Caco-2 (cell line): ENCODE results near the gene ZNF778. TPM values are rescaled to one million over a fixed set of nuclear protein-coding genes. Genes with fewer than 3 reads are reported as not detected.

Source experiments
- BruUV-seq: library from RNA; stranded (reverse); fragments of 400-500 nt; replicated peaks from 2 replicates; lab custom pipeline; 2021; lab: Mats Ljungman, UMichigan
- CTCF ChIA-PET: fragments of 300-600 bp; sonication (Branson Sonifier 250); formaldehyde crosslinking; loops from one replicate; lab custom pipeline; 2022; ENCODE audit warnings: antibody characterized with exemption; lab: Charles Lee
- POLR2A ChIA-PET: fragments of 300-600 bp; sonication (Branson Sonifier 250); formaldehyde crosslinking; loops from one replicate; lab custom pipeline; 2022; ENCODE audit warnings: antibody characterized with exemption; lab: Charles Lee
- DNase-seq, 2 experiments: peaks; one replicate each; pipeline versions ENCODE4 v3.0.0 to v3.0.0-alpha.2; 2020 to 2022
- H3K27me3 ChIP-seq: replicated peaks from 2 replicates; pipeline ENCODE4 v1.6.0; 2011; ENCODE audit warnings: low read length; ENCODE audit not compliant: control insufficient read depth, insufficient read depth
- H3K36me3 ChIP-seq: 2 replicates; pipeline ENCODE4 v1.5.1; 2011; ENCODE audit warnings: low read length; ENCODE audit not compliant: control insufficient read depth, insufficient read depth
- H3K4me1 ChIP-seq: fragments of 250-450 bp; sonication (Bioruptor Pico); 2 replicates; pipeline ENCODE4 v1.5.1; 2020; ENCODE audit warnings: mild to moderate bottlenecking
- H3K4me3 ChIP-seq: 2 replicates; pipeline ENCODE4 v1.5.1; 2011; ENCODE audit warnings: low read depth, mild to moderate bottlenecking, control low read depth, low read length
- H3K9me3 ChIP-seq: fragments of 250-450 bp; sonication (Bioruptor Pico); 2 replicates; pipeline ENCODE4 v1.5.1; 2020; ENCODE audit warnings: mild to moderate bottlenecking, moderate library complexity
- H3K27ac Mint-ChIP-seq: one replicate; pipeline ENCODE4 v1.8.0; 2022; ENCODE audit warnings: mixed read lengths; ENCODE audit not compliant: unreplicated experiment
- H3K27me3 Mint-ChIP-seq: one replicate; pipeline ENCODE4 v1.8.0; 2022; ENCODE audit warnings: mixed read lengths; ENCODE audit not compliant: insufficient read depth, unreplicated experiment
- H3K36me3 Mint-ChIP-seq: one replicate; pipeline ENCODE4 v1.8.0; 2022; ENCODE audit warnings: mild to moderate bottlenecking, mixed read lengths; ENCODE audit not compliant: insufficient read depth, unreplicated experiment
- H3K4me1 Mint-ChIP-seq: one replicate; pipeline ENCODE4 v1.8.0; 2022; ENCODE audit warnings: low read depth, mixed read lengths; ENCODE audit not compliant: unreplicated experiment
- H3K4me3 Mint-ChIP-seq: one replicate; pipeline ENCODE4 v1.8.0; 2022; ENCODE audit warnings: mild to moderate bottlenecking, moderate library complexity, mixed read lengths; ENCODE audit not compliant: unreplicated experiment
- H3K9me3 Mint-ChIP-seq: one replicate; pipeline ENCODE4 v1.8.0; 2022; ENCODE audit warnings: mixed read lengths; ENCODE audit not compliant: unreplicated experiment
- intact Hi-C: fragments of 100-400 bp; cut with micrococcal nuclease; formaldehyde crosslinking; loops from one replicate; pipeline ENCODE4 v1.10.0; 2022; ENCODE audit not compliant: unreplicated experiment
- total RNA-seq: library from RNA; stranded (reverse); gene quantifications from 2 replicates; pipeline ENCODE4 v1.2.3, GENCODE V29; 2022
- TF ChIP-seq, protein P1 (sequence below), 2 experiments: fragments of 200-600 bp in 1 of 2; IDR thresholded peaks; 1 replicate in 1 of 2; 2 replicates in 1 of 2; pipeline versions ENCODE4 v1.5.1 to v1.8.0; 2011 to 2022; ENCODE audit warnings: antibody characterized with exemption in 1 of 2, control low read depth in 1 of 2, inconsistent platforms in 1 of 2, low read depth in 1 of 2, low read length in 1 of 2, mild to moderate bottlenecking in 1 of 2, moderate library complexity in 1 of 2; ENCODE audit not compliant: insufficient read depth in 1 of 2, severe bottlenecking in 1 of 2, unreplicated experiment in 1 of 2

ZNF778 gene
- total RNA-seq, 1 experiment from 2014 or later: 18.1 TPM

- Mint-ChIP-seq H3K27me3 (peaks cover 5% of the 10 kb centered on the region), H3K9me3 (no peaks in the 10 kb centered on the region), H3K27ac (no peak overlapping the region), H3K4me1 (peaks cover 7% of the 10 kb centered on the region), H3K4me3 (no peak overlapping the region), H3K36me3 (no peaks in the 10 kb centered on the region)
- TF ChIP-seq, protein P1, sequence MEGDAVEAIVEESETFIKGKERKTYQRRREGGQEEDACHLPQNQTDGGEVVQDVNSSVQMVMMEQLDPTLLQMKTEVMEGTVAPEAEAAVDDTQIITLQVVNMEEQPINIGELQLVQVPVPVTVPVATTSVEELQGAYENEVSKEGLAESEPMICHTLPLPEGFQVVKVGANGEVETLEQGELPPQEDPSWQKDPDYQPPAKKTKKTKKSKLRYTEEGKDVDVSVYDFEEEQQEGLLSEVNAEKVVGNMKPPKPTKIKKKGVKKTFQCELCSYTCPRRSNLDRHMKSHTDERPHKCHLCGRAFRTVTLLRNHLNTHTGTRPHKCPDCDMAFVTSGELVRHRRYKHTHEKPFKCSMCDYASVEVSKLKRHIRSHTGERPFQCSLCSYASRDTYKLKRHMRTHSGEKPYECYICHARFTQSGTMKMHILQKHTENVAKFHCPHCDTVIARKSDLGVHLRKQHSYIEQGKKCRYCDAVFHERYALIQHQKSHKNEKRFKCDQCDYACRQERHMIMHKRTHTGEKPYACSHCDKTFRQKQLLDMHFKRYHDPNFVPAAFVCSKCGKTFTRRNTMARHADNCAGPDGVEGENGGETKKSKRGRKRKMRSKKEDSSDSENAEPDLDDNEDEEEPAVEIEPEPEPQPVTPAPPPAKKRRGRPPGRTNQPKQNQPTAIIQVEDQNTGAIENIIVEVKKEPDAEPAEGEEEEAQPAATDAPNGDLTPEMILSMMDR (IDR thresholded peaks at IDR 0.05; ENCODE audit: insufficient read depth in 1 of 2, low read depth in 1 of 2, low read length in 1 of 2, severe bottlenecking in 1 of 2, unreplicated experiment in 1 of 2): no peak
- Histone ChIP-seq H3K4me1 (peaks cover 24% of the 10 kb centered on the region), H3K4me3 (no peak overlapping the region), H3K36me3 (no peaks in the 10 kb centered on the region), H3K27me3 (peaks cover 5% of the 10 kb centered on the region), H3K9me3 (no peaks in the 10 kb centered on the region)
- intact Hi-C loops: loop anchor here (10.0 kb wide), 1 partner anchor 225 kb away; no protein-coding TSS in a partner anchor
- no TSS peak for BruUV-seq
- ChIA-PET CTCF (no interaction called here), POLR2A (no interaction called here)
- no peak for DNase-seq
Observed at GRCh38 chr16:89169778-89170177, 47.7 kb upstream of the ZNF778 start.

GRCh38 chr16:89170346-89171215 lies 46.9 kb upstream of the ZNF778 start:
- Histone ChIP-seq H3K36me3 (no peaks in the 10 kb centered on the region), H3K27me3 (peaks cover 5% of the 10 kb centered on the region), H3K4me1 (peaks cover 24% of the 10 kb centered on the region), H3K9me3 (no peaks in the 10 kb centered on the region), H3K4me3 (peak overlapping the region; percentile 39)
- DNase-seq: peak; percentile 83 to 85
- CTCF ChIA-PET: interaction anchor here (0.7 to 1.2 kb wide), 6 partner anchors 14 to 433 kb away, joined by 3 to 10 read pairs (median 4); partner anchors contain the start of genes PIEZO1 and ZNF778
- peak overlapping the region; percentile 74 for H3K4me3 Mint-ChIP-seq
- POLR2A ChIA-PET: interaction anchor here (0.6 to 1.0 kb wide), 3 partner anchors 77 to 338 kb away, joined by 3 to 6 read pairs (median 5); partner anchors contain the start of gene SPG7
- H3K36me3 Mint-ChIP-seq: no peaks in the 10 kb centered on the region
- intact Hi-C loops: loop anchor here (1.0 kb wide), 3 partner anchors 22 to 46 kb away; no protein-coding TSS in a partner anchor
- no peaks in the 10 kb centered on the region for H3K9me3 Mint-ChIP-seq
- H3K4me1 Mint-ChIP-seq: peaks cover 7% of the 10 kb centered on the region
- TF ChIP-seq, protein P1 (IDR thresholded peaks at IDR 0.05; ENCODE audit: insufficient read depth in 1 of 2, low read depth in 1 of 2, low read length in 1 of 2, severe bottlenecking in 1 of 2, unreplicated experiment in 1 of 2): peak in 1 of 2 experiments; percentile 18
- BruUV-seq: no TSS peak
- H3K27me3 Mint-ChIP-seq: peaks cover 5% of the 10 kb centered on the region
- H3K27ac Mint-ChIP-seq: no peak overlapping the region
